WI38 (cell line): Measurements from ENCODE around the gene RNF223.
"Not testable (repeated sequence)": the region's sequence is repeated elsewhere in the genome, so short reads cannot be mapped to it uniquely, and the experiment has no call there.

ENCODE experiments used
- H3K4me3 ChIP-seq: 2 replicates; pipeline ENCODE4 v1.5.1; 2011; ENCODE audit warnings: low read depth, mild to moderate bottlenecking, control low read depth, low read length
- CTCF ChIP-seq: IDR thresholded peaks from 2 replicates; pipeline ENCODE4 v1.5.1; 2012; ENCODE audit warnings: low read depth, mild to moderate bottlenecking, control low read depth, low read length

RNF223 gene

GRCh38 chr1:1061682-1062345 is 12.3 kb downstream of the RNF223 start:
- no peak for TF ChIP-seq CTCF
- no peak overlapping the region for H3K4me3 ChIP-seq

- no peak for TF ChIP-seq CTCF
- H3K4me3 ChIP-seq, result peak overlapping the region; percentile 68; the same call in 1 of the 2 replicates
Observed at GRCh38 chr1:1060281-1061000, 13.7 kb downstream of the RNF223 start.

- no peak for TF ChIP-seq CTCF
Observed at GRCh38 chr1:1059494-1060280, 14.4 kb downstream of the RNF223 start.

GRCh38 chr1:1058921-1059493 is 15.1 kb downstream of the RNF223 start:
- peak overlapping the region; percentile 68 for H3K4me3 ChIP-seq
- TF ChIP-seq CTCF, result no peak

More at GRCh38 chr1:1059494-1060280, 14.4 kb downstream of the RNF223 start:
- H3K4me3 ChIP-seq, result peak overlapping the region; percentile 68

GRCh38 chr1:1058088-1058905 is 15.8 kb downstream of the RNF223 start:
- no peak for TF ChIP-seq CTCF
- peak overlapping the region; percentile 68 for H3K4me3 ChIP-seq

GRCh38 chr1:1057769-1058087 is 16.4 kb downstream of the RNF223 start:
- H3K4me3 ChIP-seq, result not testable (repeated sequence)
